Chondrocyte (in vitro differentiated cells): ENCODE measurements around the gene APBA1. TPM values are rescaled to one million over a fixed set of nuclear protein-coding genes. Genes with fewer than 3 reads are reported as not detected.

ENCODE experiments used
- DNase-seq: peaks from one replicate; pipeline ENCODE4 v3.0.0; 2021; ENCODE audit warnings: mixed read lengths, low spot score
- H3K27ac Mint-ChIP-seq: one replicate; pipeline ENCODE4 v1.8.0; 2021; ENCODE audit warnings: mild to moderate bottlenecking, moderate library complexity, mixed read lengths; ENCODE audit not compliant: unreplicated experiment
- H3K27me3 Mint-ChIP-seq: 2 replicates; pipeline ENCODE4 v1.8.0; 2021; ENCODE audit warnings: low read depth, mixed read lengths
- H3K36me3 Mint-ChIP-seq: 2 replicates; pipeline ENCODE4 v1.8.0; 2021; ENCODE audit warnings: low read depth, mixed read lengths
- H3K4me1 Mint-ChIP-seq: 2 replicates; pipeline ENCODE4 v1.8.0; 2021; ENCODE audit warnings: low read depth, mild to moderate bottlenecking, mixed read lengths
- H3K4me3 Mint-ChIP-seq: one replicate; pipeline ENCODE4 v1.8.0; 2021; ENCODE audit warnings: mild to moderate bottlenecking, moderate library complexity, mixed read lengths; ENCODE audit not compliant: unreplicated experiment
- H3K9me3 Mint-ChIP-seq: 2 replicates; pipeline ENCODE4 v1.8.0; 2021; ENCODE audit warnings: low read depth, mixed read lengths
- CTCF ChIP-seq: fragments of 200-600 bp; sonication (generic); IDR thresholded peaks from 2 replicates; pipeline ENCODE4 v1.5.0; 2021; ENCODE audit warnings: antibody characterized with exemption, mild to moderate bottlenecking, moderate library complexity
- total RNA-seq: library from RNA; stranded (reverse); gene quantifications from 3 replicates; pipeline ENCODE4 v1.2.1, GENCODE V29; 2021

APBA1 gene
- total RNA-seq, 1 donor from 2014 or later: 12.3 TPM

DNA sequence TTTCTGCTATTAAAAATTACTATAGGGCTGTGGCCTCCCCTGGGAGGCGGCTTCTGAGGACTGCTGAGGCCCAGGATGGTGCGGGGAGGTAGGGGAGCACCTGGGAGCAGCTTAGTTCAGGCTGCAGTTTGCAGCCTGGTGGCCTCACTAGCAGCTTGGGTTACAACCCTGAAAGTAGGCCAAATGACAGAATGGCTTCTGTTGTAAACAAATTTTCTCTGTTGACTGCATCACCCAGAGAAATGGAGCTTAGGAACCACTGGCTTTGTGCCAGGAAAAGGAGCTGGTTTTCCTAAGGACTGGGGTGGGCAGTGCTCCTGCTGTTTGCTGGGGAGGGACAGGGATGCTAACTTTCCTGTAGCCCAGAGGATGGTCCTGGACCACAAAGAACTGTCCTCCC lies 216.9 kb downstream of the APBA1 start:
- peaks cover 10% of the 10 kb centered on the region for H3K9me3 Mint-ChIP-seq
- no peak overlapping the region for H3K27ac Mint-ChIP-seq
- DNase-seq: no peak
- no peaks in the 10 kb centered on the region for H3K4me1 Mint-ChIP-seq
- no peak for TF ChIP-seq CTCF
- peaks cover 15% of the 10 kb centered on the region for H3K36me3 Mint-ChIP-seq
- no peak overlapping the region for H3K4me3 Mint-ChIP-seq
- no peaks in the 10 kb centered on the region for H3K27me3 Mint-ChIP-seq

DNA sequence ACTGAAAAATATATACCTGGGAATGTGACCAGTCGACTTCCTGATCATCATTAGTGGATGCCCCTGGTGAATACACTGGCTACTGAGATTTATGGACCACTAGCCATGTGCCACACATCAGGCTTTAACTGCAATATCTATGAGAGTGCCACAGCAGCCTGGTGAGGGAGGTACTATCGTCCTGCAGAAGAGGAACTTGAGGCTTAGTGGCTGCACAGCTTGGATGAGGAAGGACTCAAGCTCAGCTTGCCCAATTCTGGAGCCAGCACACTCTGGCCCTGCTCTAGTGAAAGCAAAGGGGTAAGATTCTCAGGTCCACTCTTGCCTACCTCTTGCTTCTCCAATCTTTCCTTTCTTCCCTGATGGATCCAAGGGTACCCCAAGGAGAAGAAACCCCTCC lies 217.8 kb downstream of the APBA1 start:
- Mint-ChIP-seq H3K27ac (no peak overlapping the region), H3K27me3 (no peaks in the 10 kb centered on the region), H3K4me1 (no peaks in the 10 kb centered on the region), H3K4me3 (no peak overlapping the region), H3K36me3 (peaks cover 15% of the 10 kb centered on the region), H3K9me3 (peaks cover 10% of the 10 kb centered on the region)
- no peak for DNase-seq
- TF ChIP-seq CTCF: no peak

DNA sequence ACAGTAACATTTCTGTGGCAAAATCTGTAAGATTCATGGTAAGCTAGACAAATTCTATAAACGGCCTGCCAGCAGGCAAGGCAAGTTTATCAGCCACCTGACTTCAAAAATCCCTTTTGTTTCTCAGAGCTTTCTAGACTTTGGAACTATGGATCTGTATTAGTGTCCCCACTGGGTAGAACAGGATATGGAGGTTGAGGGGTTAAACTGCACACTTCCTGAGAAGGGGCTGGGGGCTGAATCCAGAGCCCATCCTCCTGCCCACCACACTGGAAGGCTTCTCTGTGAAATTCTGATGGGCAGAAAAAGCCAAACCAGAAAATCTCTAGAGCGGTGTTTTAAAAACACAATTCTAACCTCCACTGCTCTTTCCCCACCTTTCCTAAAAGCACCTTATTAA lies 218.4 kb downstream of the APBA1 start:
- Mint-ChIP-seq H3K27me3 (no peaks in the 10 kb centered on the region), H3K9me3 (peaks cover 10% of the 10 kb centered on the region), H3K4me1 (no peaks in the 10 kb centered on the region), H3K4me3 (no peak overlapping the region), H3K27ac (no peak overlapping the region), H3K36me3 (peaks cover 15% of the 10 kb centered on the region)
- TF ChIP-seq CTCF: no peak
- DNase-seq: no peak

DNA sequence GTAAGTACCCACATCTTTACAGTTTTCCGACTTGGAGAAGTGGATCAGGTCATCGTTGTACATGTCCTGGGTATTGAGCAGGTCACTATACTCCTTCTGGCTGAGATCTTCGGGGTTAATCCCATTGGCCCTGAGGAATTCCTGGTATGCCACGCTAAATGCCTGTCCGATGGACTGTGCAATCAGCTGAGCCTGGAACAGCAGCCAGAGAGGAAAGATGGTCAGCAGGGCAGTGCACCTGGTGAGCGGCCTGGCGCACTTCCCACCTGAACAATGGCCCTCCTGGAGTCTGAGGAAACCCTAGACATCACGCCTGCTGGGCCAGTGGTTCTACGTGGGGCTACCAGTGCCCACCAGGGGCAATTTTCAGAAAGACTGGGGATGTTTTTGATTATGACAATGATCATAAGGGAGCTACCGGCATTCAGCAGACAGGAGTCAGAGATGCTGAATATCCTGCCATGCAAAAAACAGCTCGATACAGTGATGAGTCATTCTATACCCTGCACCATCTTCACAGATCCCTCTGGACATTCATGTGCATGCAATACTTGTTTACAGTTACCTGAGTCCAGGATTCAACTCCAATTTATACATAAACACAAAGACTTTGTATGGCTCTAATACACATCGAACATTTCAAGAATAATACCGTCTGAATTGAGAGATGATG lies 219.9 kb downstream of the APBA1 start:
- DNase-seq: no peak
- H3K4me3 Mint-ChIP-seq: no peak overlapping the region

DNA sequence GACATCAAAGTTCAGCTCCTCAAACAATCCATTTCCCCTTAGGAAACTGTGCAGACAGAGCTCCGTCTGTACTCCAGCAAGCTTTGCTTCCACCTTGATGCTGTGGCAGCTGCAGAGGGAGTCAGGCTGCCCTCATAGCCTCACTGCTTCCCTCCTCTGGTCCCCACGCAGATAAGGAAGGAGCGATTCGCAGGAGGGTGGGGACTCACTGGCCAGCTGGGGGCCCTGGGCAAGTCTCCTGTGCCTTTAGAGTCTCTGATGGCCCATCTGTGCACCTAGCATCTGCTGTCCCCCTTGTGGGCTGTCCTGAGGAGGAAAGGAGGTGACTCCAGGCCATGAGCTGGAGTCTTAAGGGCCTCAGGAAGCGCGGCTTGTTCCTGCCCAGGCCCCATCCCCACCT lies 225.7 kb downstream of the APBA1 start:
- Mint-ChIP-seq H3K4me1 (peaks cover 27% of the 10 kb centered on the region), H3K4me3 (no peak overlapping the region), H3K36me3 (peaks cover 10% of the 10 kb centered on the region), H3K9me3 (peaks cover 5% of the 10 kb centered on the region), H3K27me3 (no peaks in the 10 kb centered on the region), H3K27ac (no peak overlapping the region)
- TF ChIP-seq CTCF: no peak
- no peak for DNase-seq

More for the DNA sequence above, 219.9 kb downstream of the APBA1 start:
- Mint-ChIP-seq H3K4me1 (no peaks in the 10 kb centered on the region), H3K9me3 (peaks cover 5% of the 10 kb centered on the region), H3K27me3 (no peaks in the 10 kb centered on the region), H3K27ac (no peak overlapping the region), H3K36me3 (peaks cover 16% of the 10 kb centered on the region)
- no peak for TF ChIP-seq CTCF
